Right renal cortex interstitium (tissue), 3 donors: ENCODE results near the gene ARMC5. TPM values are rescaled to one million over a fixed set of nuclear protein-coding genes. Genes with fewer than 3 reads are reported as not detected.

ENCODE experiments used
- DNase-seq, 3 donors: peaks; one replicate each; pipeline ENCODE4 v3.0.0-alpha.2; 2013; ENCODE audit warnings: low read depth in 3 of 3, low spot score in 2 of 3
- polyA plus RNA-seq, 3 donors: library from polyadenylated mRNA; unstranded; fragments of 120-200 nt; gene quantifications; one replicate each; pipeline ENCODE4 v1.2.1, GENCODE V29; 2013; ENCODE audit not compliant: insufficient read length in 3 of 3

The ARMC5 gene
- polyA plus RNA-seq, 3 donors: 9.2 to 10.8 (median 9.4) TPM

DNA sequence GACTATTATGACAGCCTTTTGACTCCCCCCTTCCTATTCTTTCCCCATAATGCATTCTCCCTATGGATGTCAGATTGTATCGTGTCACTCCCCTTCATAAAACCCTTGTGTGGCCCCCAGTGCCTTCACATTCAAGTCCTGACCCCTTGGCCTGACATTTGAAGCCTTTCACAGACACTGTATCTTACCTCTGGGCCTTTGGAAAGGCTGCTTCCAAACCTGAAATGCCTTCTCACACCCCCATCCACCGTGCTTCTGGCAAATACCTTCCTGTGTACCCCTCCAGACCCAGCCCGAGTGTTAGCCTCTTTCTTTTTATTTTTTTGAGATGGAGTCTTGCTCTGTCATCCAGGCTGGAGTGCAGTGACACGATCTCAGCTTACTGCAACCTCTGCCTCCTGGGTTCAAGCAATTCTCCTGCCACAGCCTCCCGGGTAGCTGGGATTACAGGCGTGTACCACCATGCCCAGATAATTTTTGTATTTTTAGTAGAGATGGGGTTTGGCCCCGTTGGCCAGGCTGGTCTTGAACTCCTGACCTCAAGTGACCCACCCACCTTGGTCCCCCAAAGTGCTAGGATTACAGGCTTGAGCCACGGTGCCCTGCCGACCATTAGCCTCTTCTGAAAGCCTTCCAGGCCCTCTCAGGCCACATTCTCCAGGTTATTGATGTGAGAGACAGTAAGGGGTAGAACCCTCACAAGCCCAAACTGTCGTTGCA, 2.1 kb downstream of the ARMC5 start:
- DNase-seq: no peak

DNA sequence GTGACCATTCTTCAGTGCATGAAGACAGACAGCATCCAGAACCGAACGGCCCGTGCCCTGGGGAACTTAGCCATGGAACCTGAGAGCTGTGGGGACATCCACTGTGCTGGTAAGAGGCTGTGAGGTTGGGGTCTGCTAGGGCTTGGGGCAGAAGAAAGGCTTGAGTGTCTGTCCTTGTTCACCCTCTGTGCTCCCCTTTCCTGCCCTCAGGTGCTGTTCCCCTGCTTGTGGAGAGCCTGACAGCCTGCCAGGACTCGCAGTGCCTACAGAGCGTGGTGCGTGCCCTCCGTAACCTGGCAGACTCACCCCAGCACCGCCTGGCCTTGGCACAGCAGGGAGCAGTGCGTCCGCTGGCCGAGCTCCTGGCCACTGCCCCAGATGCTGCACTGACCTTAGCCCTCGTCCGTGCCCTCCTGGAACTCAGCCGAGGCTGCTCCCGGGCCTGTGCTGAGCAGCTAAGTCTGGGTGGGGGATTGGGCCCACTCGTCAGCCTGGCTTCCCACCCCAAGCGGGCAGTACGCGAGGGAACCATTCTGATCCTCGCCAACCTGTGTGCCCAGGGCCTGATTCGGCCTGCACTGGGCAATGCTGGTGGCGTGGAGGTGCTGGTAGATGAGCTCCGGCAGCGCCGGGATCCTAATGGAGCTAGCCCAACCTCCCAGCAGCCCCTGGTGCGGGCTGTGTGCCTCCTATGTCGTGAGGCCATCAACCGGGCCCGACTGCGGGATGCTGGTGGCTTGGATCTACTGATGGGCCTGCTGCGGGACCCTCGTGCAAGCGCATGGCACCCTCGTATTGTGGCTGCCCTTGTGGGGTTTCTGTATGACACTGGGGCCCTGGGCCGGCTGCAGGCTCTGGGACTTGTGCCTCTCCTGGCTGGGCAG, 2.9 kb downstream of the ARMC5 start:
- DNase-seq: no peak

DNA sequence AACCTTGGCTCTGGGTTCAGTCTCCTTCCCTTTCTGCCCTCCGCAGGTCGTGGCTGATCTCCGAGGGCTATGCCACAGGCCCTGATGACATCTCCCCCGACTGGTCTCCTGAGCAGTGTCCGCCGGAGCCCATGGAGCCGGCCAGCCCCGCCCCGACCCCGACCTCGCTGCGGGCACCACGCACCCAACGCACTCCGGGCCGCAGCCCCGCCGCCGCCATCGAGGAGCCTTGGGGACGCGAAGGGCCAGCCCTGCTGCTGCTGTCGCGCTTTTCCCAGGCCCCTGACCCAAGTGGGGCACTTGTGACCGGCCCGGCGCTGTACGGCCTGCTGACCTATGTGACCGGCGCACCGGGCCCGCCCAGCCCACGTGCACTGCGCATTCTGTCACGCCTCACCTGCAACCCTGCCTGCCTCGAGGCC, 5.1 kb downstream of the ARMC5 start:
- no peak for DNase-seq

DNA sequence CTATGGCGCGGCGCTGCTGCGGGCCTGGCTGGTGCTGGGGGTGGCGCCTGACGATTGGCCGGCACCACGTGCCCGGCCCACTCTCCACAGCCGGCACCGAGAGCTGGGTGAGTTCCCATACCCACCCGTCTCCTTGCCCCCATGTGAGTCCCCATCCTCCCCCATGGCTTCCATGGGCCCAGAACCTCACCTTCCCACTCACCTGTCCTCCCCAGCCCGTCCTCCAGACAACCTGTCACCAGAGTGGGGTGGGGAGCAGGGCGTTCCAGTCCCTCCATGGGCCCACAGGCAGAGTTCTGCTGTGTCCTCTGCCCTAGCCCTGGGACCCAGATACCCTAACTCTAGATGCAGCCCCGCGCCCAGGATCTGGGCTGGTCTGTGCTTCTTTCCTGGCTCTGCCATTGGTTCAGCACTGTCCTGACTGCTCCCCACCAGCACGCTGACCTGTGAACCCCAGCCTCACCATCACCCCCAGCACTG, 5.5 kb downstream of the ARMC5 start:
- no peak for DNase-seq

DNA sequence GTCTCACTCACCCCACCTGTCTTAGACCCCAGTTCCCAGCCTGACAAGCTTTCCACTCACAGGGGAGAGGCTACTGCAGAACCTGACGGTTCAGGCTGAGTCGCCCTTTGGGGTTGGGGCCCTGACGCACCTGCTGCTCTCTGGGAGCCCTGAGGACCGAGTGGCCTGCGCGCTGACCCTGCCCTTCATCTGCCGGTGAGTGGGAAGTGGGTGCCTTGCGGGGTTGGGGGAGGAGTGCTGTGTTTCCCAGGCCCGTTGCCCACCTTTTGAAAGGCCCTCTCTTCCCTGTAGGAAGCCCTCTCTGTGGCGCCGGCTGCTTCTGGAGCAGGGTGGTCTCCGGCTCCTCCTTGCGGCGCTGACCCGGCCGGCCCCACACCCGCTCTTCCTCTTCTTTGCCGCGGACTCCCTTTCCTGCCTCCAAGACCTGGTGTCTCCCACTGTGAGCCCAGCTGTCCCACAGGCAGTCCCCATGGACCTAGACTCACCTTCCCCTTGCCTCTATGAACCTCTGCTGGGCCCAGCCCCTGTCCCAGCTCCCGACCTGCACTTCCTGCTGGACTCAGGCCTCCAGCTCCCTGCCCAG, 6.6 kb downstream of the ARMC5 start:
- DNase-seq: no peak

DNA sequence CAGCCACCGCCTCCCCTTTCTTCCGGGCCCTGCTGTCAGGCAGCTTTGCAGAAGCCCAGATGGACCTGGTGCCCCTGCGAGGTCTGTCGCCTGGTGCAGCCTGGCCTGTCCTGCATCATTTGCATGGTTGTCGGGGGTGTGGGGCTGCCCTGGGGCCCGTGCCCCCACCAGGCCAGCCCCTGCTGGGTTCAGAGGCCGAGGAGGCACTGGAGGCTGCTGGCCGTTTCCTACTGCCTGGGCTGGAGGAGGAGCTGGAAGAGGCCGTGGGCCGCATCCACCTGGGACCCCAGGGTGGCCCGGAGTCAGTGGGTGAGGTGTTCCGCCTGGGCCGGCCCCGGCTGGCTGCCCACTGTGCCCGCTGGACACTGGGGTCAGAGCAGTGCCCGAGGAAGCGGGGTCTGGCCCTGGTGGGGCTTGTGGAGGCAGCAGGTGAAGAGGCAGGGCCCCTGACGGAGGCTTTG, 7.1 kb downstream of the ARMC5 start:
- DNase-seq: no peak

DNA sequence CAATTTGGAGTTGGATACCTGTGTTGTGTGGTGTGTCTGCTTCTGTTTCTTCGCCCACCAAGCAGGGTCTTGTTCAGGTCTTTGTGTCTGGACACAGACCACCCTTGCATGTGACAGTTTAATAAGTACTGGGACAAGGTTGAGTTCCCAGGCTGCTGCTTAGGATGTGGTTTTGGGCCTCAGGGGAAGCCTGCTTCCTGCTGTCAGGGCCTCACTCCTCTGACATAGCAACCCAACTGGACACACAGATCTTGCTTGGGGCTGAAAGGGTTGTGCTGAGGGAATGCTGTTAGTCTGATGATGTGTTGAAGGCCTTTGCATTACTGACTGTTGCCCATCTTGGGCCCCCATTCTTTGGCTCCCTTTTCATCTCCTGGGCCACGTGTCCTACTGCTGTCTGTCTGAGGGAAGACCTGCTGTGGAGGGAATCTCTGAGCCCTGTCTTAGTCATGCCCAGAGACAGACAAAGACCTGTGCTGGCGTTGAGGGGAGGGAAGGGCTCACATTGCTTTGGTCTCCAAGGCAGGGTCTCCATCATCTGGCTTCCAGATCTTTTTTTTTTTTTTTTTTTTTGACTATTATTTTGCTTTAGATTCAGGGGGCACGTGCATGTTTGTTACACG, 8.0 kb downstream of the ARMC5 start:
- DNase-seq: no peak

DNA sequence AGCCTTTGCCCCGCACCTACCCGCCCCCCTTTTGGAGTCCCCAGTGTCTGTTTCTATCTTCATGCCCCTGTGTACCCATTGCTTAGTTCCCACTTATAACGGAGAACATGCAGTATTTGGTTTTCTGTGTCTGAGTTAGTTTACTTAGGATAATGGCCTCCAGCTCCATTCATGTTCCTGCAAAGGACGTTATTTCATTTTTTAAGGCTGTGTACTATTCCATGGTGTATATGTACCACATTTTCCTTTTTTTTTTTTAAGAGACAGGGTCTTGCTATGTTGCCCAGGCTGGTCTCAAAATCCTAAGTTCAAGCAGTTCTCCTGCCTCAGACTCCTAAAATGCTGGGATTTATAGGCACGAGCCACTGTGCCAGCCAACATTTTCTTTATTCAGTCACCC, 8.6 kb downstream of the ARMC5 start:
- DNase-seq: no peak

DNA sequence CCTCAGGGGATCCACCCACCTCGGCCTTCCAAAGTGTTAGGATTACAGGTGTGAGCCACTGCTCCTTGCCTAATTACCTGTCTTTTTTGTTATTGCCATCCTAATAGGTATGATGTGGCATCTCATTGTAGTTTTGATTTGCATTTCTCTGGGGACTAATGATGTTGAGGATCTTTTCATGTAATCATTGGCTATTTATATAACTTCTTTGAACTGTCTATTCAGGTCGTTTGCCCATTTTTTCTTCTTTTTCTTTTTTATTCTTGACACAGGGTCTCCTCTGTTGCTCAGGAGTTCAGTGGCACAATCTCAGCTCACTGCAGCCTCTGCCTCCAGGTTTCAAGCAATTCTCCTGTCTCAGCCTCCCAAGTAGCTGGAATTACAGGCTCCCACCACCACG, 11.3 kb downstream of the ARMC5 start:
- no peak for DNase-seq

DNA sequence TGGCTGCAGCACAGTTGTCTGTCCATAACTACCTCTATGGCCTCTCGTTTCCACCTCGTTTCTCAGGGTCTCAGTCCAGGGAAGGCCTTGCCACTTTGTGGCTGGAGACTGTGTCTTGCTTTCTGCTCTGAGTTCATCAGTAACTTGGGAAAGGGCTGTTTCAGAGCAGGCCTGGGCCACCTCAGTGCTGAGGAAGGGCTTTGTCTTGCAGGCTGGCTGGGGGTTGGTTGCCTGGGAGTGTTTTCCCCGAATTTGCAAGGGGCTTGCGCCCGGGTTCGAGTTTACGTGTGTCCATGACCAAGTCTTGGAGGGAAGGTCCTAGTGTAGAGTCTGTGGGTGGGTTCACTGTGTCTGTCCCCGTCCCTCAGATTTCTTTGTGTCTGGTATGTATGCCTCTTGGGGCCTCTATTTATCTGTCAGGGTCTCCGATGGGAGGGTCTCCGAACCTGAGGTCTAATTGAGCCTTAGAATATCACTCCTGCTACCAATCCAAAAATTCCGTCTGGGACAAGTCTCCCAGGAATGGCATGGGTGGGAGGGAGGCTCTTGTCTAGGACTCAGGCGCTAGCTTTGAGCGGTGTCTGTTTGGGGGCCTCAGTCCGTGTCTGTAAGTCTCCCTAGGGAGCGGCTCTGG, 12.1 kb downstream of the ARMC5 start:
- no peak for DNase-seq

DNA sequence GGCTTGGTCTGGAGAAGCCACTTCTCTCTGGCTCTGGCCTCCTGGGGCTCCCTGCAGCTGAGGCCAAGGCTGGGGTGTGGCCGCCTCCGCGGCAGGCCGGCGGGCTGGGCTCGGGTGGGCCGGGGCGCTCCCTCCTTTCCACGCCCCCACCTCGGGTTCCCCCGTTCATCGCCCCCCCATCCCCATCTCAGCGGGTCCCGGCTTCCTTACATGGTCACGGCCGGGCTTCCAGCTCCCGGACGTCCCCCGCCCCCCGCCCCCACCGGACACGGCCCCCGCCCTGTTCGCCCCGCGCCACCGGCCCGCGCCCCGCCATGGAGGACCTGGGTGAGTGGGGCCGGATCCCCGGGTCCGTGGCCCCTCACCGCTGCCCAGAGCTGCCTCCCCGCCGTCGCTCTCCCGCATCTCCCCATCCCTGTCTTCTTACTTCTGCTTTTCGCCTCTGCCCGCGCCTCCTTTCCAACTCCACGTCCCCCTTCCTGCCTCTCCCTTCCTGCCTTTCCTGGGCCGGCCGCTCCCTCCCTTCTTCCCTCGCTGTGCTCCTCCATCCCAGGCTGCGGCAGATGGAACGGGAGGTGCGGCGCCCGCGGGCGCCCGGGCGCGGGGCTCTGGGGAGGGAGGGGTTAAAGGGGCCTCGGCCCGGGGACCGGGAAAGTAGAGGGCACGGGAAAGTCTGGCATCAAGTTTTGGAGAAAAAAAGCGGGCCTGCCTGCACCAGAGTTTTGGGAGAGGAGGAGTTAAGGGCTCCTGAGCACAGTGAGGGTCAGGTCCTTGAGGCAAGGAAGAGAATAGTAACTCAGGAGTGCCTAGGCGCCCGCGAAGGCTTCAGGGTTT, 12.8 kb downstream of the ARMC5 start, which contains the start of gene TGFB1I1:
TSS of gene TGFB1I1 (plus strand) at position 278 of the 834 bp plus-strand sequence. CDS start at position 315, 37 bp downstream.
- no peak for DNase-seq

DNA sequence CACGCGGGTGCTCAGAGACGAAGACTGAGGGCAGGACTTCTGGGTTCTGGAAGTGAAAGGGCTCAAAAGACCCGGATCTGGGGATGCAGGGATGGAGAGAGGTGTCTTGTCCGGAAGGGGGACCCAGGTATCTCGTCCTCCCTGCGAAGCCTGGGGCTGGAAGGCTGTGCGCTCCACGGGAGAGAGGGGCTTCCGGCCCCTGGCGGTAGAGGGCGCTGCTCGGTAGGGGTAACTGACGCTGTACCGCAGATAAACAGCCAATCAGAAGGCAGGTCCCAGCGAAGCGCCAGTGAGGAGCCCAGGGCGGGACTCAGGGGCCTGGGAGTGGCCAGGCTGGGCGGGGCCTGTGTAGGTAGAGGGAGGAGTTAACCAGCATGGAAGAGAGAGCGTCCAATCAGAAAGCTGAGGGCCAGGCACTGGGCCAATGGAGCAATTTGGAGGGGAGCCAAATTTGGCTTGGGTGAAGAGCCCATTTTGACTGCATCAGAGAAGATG, 13.5 kb downstream of the ARMC5 start:
- DNase-seq: no peak

DNA sequence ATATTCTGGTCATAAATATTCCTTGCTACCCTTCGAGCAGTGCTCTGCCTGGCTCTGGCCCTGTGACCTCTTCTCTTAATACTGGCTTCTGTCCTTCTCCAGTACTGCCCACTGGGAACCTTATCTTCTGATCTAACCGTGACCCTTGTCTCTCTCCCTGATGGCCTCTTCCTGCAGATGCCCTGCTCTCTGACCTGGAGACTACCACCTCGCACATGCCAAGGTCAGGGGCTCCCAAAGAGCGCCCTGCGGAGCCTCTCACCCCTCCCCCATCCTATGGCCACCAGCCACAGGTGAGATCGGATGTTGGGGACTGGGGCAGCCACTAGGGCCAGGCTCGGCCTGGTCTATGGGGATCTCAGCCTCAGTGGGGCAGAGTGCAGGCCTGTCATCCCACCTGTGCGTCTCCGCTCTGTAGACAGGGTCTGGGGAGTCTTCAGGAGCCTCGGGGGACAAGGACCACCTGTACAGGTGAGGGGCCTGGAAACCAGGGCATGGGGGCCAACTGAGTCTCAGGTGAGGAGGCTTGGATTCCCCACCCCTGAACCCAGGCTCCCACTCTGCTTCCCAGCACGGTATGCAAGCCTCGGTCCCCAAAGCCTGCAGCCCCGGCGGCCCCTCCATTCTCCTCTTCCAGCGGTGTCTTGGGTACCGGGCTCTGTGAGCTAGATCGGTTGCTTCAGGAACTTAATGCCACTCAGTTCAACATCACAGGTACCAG, 14.1 kb downstream of the ARMC5 start:
- DNase-seq: no peak

DNA sequence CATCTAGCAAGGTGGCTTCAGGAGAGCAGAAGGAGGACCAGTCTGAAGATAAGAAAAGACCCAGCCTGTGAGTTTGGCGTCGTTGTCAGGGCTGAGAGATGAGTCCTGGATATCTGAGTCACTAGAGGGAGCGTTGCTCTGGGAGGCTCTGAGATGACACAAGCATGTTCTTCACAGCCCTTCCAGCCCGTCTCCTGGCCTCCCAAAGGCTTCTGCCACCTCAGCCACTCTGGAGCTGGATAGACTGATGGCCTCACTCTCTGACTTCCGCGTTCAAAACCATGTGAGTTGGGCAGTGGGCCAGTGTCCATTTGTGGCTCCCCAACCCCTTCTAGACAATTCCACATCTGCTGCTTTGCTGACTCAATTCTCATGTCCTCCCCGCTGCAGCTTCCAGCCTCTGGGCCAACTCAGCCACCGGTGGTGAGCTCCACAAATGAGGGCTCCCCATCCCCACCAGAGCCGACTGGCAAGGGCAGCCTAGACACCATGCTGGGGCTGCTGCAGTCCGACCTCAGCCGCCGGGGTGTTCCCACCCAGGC, 14.9 kb downstream of the ARMC5 start:
- no peak for DNase-seq

DNA sequence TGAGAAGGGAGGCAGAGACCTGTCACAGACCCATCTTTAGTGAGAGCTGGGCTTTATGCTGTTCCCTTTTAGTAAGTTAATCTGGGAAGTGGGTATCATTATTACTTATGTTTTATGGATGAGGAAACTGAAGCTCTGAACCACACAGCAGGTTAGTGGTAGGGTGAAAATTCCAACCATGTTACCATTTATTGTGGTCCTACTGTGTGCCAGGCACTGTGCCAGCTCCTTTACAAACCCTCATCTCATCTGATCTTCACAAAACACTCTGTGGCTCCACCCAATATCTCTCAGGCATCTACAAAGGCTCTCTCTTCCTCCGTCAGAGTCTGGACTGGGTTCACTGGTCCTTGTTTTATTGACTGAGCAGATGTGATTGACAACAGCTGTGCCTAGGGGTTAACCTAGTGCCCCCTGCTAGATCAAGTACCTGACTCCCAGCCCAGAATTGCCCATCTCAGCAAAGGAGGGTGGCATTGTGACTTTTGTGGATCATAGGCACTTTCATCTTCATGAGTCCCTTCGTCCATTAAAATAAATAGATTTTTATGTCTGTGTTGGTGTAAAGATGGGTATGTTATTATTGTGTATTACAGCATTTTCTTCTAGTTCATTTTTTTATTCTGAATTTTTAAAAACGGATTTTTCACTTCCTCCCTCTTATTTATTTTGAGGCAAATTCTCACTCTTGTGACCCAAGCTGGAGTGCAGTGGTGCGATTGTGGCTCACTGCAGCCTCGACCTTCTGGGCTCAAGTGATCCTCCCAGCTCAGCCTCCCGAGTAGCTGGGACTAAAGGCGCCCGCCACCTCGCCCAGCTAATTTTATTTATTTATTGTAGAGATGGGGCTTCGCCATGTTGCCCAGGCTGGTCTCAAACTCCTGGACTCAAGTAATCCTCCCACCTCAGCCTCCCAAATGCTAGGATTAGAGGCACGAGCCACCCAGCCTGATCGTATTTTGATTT, 15.8 kb downstream of the ARMC5 start:
- no peak for DNase-seq

DNA sequence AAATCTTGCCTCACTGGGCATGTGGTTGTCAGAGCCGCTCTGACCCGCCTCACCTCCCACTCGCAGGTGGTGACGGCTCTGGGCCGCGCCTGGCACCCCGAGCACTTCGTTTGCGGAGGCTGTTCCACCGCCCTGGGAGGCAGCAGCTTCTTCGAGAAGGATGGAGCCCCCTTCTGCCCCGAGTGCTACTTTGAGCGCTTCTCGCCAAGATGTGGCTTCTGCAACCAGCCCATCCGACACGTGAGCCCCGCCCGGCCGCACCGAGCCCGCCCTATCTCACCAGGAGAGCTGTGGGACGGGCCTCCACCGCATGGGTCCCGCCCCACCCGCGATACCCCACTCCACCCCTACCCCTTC, 16.6 kb downstream of the ARMC5 start:
- DNase-seq: no peak
